Measurements from ENCODE around the gene PC. TPM values are rescaled to one million over a fixed set of nuclear protein-coding genes. Genes with fewer than 3 reads are reported as not detected.
"Not testable (repeated sequence)": the region's sequence is repeated elsewhere in the genome, so short reads cannot be mapped to it uniquely, and the experiment has no call there.

The PC gene
- total RNA-seq, 4 donors from 2014 or later = 91.0 to 240 (median 134) TPM

GRCh38 chr11:66834943-66835342, 123.2 kb downstream of the PC start:
- DNase-seq (ENCODE audit: low spot score) = no peak
- ATAC-seq (ENCODE audit: low FRiP score) = no peak
- TF ChIP-seq CTCF (IDR thresholded peaks at IDR 0.05) = no peak

GRCh38 chr11:66834539-66834845, 123.7 kb downstream of the PC start:
- no peak for DNase-seq (ENCODE audit: low spot score)
- TF ChIP-seq CTCF (IDR thresholded peaks at IDR 0.05) = no peak

GRCh38 chr11:66824573-66824972, 133.6 kb downstream of the PC start:
- ATAC-seq (ENCODE audit: low FRiP score); DNase-seq (ENCODE audit: low spot score): not testable (repeated sequence)

More at GRCh38 chr11:66834539-66834845, 123.7 kb downstream of the PC start:
- ATAC-seq (ENCODE audit: low FRiP score) = peak; percentile 24

GRCh38 chr11:66823700-66824099, 134.5 kb downstream of the PC start:
- TF ChIP-seq CTCF (IDR thresholded peaks at IDR 0.05) = no peak
- no peak for DNase-seq (ENCODE audit: low spot score)
- ATAC-seq (ENCODE audit: low FRiP score) = no peak

- ATAC-seq (ENCODE audit: low FRiP score) (no peak), DNase-seq (ENCODE audit: low spot score) (no peak)
- TF ChIP-seq CTCF (IDR thresholded peaks at IDR 0.05) = no peak
Measured at GRCh38 chr11:66820901-66821300, 137.3 kb downstream of the PC start.

GRCh38 chr11:66820381-66820780, 137.8 kb downstream of the PC start:
- ATAC-seq (ENCODE audit: low FRiP score) (no peak), DNase-seq (ENCODE audit: low spot score) (no peak)
- TF ChIP-seq CTCF (IDR thresholded peaks at IDR 0.05) = no peak

- no peak for DNase-seq (ENCODE audit: low spot score)
- TF ChIP-seq CTCF (IDR thresholded peaks at IDR 0.05) = no peak
- ATAC-seq (ENCODE audit: low FRiP score) = no peak
Measured at GRCh38 chr11:66818231-66818955, 139.8 kb downstream of the PC start.
